SHP77 (cell line): ENCODE measurements around the gene HOXA1.

ENCODE experiments used
- DNase-seq, 2 experiments: peaks; one replicate each; lab custom pipeline; 2025; lab: John Stamatoyannopoulos, UW

The HOXA1 gene

DNA sequence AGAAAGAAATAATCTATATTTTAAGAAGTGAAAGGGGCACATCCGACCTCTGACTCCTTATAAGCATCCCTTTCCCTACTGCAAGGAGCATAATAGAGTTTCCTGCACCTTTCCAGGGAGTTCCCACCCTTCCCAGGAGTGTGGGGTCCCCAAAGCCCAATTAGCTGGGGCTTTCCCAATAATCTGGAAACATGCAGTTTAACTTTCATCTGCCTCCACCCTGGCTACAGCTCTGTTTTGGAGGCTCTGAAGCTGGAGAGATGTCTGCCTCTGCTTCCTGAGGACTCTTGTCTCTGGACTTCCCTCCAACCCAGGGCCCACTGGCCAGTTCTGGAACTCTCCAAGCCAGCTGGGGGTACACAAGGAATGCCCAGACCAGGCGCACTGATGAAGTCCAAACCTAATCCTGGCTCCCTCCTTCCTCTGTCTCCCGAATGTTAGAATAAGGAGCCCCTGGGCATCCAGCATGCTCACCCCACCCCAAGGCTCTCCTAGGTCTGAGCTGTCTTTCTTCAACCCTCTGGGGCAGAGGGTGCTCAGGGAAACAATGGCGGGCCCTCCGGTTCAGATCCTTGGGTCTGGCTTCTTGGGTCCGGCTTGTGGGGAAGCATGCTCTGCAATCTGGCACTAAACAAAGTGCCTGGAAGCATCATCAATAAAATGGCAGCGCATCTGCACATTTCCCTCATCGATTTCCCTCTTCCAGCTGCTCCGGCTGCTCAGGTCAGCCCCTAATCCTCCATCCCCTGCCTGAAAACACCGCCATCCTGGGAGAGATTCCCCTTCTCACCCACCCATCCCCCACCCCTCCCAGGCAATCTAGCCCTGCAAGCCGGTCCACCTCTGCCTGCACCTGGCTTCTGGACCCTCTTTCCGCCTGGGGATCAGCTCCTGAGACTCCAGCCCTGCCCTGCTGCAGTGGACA, 21.4 kb upstream of the HOXA1 start:
- no peak for DNase-seq

DNA sequence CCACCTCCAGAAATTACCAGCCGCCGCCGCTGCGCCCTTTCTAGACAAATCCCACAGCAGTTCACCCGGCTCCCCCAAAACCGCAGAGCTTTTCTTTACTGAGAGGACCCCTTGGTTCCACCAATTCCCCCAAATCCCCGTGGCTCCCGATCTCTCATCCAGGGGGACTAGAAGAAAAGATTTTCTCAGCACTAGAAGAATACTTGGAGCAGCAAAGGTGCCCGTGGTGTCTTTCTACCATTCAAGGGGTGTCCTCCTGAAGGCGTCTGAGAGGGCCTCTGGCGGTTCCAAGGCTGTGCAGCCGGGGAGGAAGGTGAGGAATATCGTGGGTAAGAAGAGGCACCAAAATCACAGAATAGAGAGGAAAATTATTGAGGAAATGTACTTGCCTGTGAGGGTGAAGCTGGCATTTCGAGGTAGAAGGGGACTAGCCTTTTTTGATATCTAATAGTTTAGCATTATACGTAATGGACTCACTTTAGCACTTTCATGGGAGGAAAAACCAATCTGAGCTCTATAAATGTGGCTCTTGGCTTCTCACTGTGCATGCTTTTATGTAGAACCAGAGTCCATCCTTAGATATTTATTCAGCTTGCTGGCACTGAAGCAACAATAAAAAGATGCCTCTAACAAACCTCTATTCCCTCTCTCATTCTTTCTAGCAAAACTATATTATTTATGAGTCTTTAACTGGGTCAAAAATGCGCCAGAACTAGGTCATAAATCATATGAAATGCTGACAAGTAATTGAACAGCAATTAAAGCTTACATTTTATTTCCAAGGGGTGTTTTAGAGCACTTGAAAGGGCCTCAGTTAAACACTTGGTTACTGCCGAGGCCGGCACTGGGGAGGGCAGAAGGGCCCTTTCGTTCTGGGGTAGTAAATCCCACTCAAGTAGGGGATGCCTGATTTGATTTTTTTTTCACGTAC, 20.5 kb upstream of the HOXA1 start:
- DNase-seq: no peak

DNA sequence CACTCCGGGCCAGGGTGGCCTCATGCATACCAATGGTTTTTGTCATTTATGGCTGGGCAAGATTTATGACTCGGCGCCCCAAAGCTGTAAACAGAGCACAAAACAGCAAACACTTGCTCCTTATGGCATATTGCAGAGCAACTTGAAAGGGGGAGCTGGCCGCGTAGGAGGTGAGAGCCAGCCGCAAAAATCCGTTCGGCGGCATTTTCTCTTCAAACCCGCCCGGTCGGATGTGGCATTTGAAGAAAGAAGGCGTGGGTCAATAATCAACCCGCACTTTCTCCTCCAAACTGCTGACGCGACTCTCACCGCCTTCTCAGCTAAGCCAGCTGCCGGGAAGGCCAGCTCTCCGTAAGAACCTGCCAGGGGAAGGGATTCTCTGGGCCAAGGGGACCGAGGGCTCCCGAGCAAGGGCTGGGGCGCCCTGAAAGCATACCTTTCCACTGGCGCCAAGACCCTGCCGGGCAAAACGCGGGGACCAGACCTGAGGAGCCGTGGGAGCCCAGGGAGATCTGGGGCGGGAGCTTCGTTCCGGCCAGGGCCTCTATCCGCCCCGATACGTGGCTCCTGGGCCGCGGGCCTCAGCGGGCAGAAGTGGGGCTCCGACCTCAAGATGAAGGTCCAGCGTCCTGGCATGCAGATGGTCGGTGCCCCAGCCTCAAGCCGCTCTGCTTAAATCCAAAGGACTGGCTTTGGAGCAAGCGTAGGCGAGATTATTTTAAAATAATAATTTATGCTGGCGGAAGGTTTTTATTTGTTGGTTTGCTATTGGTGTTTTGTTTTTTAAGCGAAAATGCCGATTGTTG, 19.6 kb upstream of the HOXA1 start:
- no peak for DNase-seq

DNA sequence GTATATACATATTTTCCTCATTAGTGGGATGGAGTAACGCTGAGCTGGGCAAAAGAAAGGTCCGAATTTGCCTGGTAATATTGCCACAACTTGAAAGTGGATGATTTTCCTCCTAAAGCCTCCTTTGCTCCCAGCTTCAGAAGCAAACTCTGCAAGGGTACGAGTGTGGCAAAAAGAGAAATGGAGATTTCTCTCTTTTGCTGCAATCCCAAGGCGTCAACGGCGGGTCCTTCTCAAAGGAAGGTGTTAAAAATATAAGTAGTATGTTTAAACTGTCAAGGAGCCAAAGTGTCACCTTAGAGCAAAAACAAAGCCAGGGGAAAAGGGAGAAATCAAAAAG, 19.1 kb upstream of the HOXA1 start:
- no peak for DNase-seq

DNA sequence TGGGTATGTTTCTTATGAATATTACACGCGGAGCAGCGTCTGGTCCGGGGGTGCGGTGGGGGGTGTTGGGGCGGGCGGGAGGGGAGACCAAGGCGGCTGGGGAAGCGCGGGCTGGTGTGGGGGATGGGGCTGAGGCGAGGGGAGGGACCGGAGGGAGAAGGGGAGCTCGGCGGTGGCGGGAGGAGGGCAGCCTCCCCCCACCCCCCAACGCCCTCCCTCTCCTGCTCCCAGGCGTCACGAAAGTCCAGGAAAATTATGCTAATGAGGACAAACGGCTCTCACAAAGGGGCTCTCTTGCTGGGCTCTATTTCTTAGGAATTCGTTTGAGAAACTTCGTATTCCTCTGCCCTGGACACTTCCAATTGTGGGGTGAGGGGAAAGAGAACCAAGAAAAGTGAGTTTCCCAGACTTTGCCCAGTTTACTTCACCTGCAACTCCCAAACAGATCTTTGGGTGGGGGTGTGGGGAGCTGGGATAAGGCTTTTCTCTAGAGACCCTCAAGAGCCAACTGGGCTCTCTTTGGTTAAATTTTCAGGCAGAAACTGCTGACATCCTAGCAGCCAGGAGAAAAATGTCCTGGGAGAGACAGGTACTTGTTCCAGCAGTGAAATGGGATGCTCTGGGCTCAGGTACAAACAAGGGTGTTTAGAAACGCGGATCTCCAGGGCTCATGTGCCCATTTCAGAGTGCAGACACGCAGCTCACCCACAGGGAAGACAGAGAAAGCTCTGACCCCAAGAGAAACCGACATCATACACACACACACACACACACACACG, 18.4 kb upstream of the HOXA1 start:
- DNase-seq: no peak

DNA sequence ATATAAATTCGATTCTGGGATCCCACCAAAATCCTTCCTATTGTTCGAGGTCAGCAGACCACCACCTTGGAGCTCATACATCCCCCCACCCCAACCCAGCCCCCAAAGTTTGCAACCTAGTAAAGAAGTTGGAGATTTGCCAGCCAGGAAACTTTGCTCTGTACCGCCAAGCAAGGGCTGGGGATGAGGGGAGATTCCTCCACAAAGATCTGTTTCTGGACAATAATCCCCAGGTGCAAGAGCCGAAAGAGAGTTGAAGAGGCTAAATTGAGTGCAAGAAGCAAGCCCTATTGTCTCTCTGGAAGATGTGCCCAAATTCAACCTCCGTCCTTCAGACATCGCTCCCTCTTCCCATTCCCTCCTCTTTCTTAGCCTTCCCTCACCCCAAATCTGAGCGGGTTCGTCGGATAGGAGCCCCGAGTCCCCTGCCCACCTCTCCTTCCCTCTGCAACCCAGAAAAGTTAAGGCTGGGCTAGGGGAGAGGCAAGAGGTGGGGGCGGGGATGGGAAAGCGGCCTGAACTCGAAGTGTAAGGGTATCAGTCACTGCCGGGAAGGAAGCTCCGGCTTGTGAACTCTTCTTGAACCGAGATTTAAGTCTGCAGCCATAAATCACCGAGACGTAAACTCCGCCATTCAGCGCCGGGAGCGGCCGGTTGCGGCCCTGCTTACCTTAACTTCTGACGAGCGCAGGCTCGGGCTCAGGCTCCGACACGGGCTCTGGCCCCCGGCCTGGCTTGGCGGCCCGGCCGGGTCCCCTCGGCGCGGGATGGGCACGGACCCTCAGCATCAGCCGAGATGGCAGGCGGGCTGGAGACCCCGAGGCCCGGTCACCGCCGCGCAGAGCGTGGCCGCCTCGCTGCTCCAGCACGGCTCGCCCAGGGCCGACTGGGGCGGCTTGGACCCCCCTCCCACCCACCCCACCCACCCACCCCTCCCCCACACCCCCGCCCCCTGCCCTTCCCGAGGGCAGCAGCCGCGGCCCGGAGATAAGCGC, 17.5 kb upstream of the HOXA1 start:
- no peak for DNase-seq

DNA sequence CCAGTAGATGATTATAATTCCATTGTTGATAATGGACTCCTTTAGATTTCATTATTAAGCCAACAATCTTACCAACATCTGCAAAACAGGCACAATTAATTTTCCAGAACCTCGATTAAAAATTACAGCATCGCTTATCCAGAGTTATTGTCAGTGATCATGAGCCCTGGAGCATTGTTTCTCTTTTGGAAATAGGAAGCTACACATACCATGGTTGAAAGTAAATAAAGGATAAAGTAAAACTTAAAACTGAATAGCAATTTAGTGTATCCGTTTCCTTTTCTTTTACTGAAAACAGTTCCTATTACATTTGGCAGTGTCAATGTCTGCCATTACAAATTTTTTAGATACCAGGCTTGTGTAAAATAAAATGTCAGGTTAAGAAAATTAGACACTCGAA, 16.6 kb upstream of the HOXA1 start:
- DNase-seq: no peak

DNA sequence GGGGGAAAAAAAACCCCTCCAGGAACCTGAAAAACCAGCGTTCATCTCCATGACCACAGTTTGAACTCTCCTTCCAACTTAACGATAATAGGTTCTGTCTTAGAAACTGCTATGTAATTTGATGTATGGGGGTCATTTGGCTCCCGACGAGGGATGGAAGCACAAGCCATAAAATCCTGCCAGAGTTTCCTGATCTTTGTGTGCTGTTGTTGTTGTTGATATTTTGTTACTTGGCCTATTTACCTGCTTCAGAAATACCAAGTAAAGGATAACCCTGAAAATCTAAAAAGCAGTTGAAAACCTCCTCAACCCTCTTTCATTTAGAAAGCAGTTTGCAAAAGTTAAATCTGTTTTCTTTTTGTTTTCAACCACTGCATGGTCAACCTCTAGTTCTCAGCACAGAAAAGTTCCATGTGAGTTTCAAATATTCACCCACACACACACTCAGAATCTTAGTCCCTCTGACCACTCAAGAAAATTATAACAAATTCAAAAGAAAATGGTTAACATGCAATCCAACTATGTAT, 16.0 kb upstream of the HOXA1 start:
- no peak for DNase-seq

DNA sequence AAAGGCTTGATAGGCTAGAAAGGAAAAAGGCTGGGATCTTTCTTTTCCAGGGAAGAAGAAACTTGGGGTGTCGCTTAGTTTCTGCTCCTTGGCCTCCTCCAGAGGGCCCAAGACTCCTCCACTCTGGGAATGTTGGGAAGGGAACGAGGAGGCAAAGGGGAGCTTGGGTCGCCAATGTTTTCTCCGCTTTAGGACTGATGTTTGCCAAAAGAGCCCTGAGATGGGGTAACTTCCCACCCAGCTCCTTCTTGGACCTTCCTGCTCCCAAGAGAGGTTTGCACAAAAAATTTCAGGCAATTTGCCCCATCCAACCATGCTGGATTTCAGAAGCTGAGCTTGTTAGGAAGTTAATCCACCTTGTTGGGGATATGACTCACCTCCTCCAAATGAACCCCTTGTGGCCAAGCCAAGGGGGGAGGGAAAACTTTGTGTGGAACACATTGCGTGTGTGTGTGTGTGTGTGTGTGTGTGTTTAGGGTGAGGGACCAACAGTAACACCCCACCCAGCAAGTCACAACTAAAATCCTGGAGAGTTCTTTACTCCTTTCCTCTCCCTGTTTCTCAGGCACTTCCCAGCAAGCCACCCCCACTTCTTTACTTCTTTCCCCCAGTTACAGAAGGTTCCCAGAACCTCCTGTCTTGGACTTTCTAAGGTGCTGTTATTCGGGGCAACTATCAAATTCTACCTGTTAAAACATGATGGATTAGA, 15.4 kb upstream of the HOXA1 start:
- no peak for DNase-seq

DNA sequence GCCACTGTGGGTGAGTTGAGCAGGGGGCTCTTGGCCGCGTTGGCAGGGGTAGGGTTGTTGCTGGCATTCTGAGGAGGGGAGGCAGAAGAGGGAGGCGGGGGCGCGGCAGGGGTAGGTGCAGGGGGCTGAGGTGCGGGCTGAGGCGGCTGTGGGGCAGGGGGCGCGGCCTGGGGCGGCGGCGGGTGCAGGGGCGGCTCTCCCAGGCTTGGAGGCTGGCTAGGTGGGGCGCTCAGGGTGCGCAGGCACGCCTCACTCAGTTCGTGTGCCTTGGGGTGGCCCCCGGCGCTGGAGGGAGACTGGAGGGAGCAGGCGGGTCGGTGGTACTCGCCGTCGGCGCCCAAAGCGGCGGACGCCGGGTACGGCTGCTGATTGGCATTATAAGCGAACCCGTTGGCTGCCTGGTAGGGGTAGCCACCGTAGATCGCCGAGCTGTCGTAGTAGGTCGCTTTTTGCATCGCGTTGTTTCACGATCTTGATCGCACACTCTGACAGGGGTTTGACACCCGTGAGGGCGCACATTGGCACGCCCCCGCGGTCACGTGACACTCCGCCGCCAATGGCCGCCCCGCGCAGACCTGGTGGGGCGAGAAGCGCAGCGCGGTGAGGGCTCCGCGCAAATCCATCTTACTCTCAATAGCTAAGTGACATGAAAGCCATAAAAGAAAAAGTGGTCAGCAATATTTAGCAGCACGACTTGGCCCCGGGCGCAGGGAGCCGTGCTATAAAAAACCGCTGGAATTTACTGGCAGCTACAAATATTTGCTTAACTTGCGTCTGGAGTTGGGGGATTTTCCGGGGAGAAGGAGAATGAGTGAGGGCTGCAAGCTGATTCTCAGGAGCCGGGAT, 14.6 kb upstream of the HOXA1 start:
- no peak for DNase-seq

DNA sequence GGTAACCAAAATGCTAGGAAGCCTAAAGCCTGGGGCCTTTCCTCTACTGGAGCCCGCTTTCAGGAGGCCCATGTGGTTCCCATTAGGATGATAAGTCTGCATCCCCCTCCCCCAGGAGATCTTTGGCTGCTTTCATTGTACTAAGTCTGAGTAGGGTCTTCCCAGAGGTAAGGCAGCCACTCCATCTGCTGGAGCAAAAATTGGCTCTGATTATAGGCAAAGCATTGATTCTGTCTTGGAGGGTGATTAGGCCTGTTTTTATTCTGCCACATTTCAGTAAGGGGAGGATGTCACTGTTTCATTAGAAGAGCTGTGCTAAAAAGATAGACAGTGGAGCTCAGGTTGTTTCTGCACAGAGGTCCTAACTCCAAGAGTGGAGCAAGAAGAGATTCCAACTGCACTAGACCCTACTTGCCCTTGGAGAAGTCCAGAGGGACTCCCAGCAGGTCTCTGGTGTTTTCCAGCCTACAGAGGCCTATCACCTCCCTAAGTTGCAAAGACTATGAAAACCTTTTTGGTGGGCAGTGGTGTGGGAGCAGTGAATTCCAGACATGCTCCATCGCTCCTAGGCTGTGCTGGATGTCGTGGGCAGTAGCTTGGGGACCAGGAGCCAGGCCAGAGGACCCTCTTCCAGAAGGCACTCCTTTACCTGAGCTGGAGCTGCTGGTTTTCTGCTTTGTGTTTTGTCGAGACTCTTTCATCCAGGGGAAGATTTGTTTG, 13.8 kb upstream of the HOXA1 start:
- no peak for DNase-seq

DNA sequence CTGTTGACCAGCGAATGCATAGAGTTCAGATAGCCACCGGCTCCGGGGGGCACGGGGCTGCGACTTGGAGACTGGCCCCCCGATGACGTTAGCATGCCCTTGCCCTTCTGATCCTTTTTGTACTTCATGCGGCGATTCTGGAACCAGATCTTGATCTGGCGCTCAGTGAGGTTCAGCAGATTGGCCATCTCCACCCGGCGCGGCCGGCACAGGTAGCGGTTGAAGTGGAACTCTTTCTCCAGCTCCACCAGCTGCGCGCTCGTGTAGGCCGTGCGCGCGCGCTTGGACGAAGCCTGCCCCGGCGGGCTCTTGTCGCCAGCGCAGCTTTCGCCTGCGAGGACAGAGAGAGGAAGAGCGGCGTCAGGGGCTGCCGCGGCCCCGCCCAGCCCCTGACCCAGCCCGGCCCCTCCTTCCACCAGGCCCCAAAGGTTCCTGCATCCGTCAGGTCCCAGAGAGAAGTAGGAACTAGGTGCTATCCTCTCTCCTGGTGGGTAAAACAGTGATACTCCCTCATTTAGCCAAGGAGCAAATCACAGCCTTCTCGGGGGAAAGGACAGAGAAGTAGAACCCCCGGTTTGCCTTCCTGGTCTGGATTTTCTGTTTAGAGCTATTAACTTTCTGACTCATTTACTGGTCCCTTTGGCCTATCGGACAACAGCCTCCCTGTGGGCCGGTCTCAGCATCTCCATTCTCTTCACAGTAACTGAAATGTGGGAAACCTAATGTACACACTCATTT, 12.8 kb upstream of the HOXA1 start:
- DNase-seq: no peak

DNA sequence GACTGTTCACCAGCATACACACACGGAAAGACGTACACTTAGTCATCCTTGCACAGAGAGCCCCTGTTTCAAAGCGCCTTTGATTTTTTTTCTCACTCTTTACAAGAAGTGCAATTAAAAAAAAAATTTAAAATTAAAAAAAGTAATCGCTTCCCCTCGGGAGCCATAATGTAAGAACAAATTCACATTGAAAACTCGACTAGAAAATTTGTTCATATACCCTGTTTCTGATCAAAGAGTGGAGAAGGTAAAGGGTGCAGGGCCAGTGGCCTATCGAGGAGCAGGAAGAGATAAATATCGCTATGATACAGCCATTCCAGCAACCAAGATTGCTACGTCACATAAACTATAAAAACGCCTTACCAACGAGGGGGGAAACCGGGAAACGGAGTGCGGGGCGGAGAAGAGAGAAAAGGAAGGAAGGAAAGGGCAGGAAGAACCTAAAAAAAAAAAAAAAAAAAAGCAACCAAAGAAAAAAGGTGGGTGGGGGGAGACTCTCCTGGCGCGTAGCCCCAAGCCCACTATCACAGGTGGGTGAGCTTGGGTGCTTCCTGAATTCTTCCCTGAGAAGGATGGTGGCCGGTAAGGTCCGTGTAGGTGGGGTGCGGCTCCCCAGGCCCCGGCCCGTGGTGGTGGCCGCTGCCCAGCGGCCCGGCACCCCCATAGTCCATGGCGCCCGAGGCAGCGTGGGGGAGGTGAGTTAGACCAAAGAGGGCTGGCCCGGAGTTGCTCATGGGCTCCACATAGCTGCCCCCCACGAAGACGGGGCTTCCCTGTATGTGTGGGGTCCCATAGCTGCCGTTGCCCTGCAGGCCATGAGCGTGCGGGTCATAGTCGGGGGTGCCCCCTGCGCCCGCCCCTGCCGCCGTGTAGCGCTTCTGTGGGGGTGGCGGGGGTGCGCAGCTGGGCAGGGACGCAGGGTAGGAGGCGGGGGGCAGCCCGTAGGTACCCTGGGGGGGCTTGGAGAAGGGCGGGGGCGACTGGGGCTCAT, 11.9 kb upstream of the HOXA1 start:
- DNase-seq: no peak

DNA sequence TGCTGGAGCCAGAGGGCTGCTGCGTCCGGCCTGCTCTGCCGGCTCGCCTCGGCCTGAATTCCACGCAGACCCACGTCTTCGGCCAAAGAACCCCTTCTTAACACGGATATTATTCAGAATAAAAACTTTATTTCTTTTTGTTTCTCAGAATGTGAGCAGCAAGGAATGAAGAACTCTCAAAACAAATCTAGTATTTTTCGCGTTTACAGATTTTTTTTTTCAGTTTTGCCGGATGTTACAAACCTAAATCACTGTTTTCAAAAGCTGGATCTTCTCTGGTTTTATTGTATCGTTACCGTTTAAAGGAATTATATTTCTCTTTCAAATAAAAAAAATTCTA, 11.1 kb upstream of the HOXA1 start:
- no peak for DNase-seq

DNA sequence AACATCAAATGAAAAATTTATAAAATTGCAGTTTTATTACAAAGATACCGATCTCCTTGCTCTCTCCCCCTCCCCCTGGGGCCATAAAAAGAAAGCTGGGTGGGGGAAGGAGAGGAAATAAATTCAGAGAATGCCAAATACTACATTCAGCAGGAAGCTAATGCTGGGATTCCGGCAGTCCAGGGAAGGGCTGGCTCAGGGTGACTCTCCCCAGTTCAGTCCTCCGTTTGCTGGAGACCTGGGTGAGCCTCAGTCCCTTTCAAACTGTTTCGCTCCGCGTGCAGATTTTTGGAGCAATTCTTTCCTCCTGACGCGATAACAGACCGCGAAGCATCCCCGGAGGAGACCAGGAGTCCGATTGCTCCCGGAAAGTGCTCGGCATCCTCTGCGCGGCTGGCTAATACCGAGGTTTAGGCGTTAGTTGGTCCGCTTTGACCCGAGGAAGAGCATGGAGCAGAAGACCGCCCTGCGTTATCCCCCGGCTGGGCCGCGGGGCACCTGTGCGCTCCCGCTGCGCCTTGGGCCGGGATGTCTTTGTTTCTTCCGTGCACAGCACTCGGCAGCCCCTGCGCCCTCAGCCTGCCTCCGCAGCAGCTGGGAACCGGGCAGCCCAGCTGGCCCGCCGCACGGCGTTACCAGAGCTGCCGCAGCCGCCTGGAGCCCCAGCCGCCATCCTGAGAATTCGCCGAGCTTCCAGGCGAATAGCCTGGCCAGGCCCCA, 10.5 kb upstream of the HOXA1 start:
- no peak for DNase-seq
